Motor neuron (in vitro differentiated cells): ENCODE data around the gene TNIK. TPM values are rescaled to one million over a fixed set of nuclear protein-coding genes. Genes with fewer than 3 reads are reported as not detected.
A peak's percentile ranks its signal among the peaks of the same experiment; 100 is the strongest.

ENCODE experiments used
- ATAC-seq, 8 experiments: fragments of 200-7000 bp; cut with Tn5 transposase; replicated peaks in 6 of 8; 2 replicates each; pipeline ENCODE4 v1.8.0; 2021; ENCODE audit warnings: mild to moderate bottlenecking in 8 of 8, moderate library complexity in 8 of 8
- H3K27ac ChIP-seq, 2 donors: fragments of 250-450 bp; sonication (Bioruptor Pico); 2 replicates each; pipeline ENCODE4 v1.9.0; 2021; ENCODE audit warnings: antibody characterized with exemption in 2 of 2, mild to moderate bottlenecking in 2 of 2, moderate library complexity in 1 of 2
- H3K4me1 ChIP-seq, 2 donors: fragments of 250-450 bp; sonication (Bioruptor Pico); replicated peaks in 1 of 2; 2 replicates each; pipeline ENCODE4 v1.6.1; 2021; ENCODE audit warnings: antibody characterized with exemption in 2 of 2, mild to moderate bottlenecking in 2 of 2, moderate library complexity in 1 of 2
- H3K4me3 ChIP-seq, 5 donors: fragments of 250-450 bp; sonication (Bioruptor Pico); 2 replicates each; pipeline ENCODE4 v1.9.0; 2021; ENCODE audit warnings: antibody characterized with exemption in 5 of 5, mild to moderate bottlenecking in 5 of 5, moderate library complexity in 4 of 5
- WGBS, 10 experiments: fragments of 450-650 bp; shearing (Covaris generic); methylation state at CpG; one replicate each; pipeline ENCODE4 v1.0.0; 2022; 5-methylcytosine and 5-hydroxymethylcytosine counted together
- in situ Hi-C, 9 experiments: fragments of 400-800 bp; cut with MboI; loops; one replicate each; pipeline ENCODE4 v1.15.0; 2021; ENCODE audit warnings: low sequenced_read_pairs in 9 of 9, low pct_unique_long_range_greater_than_20kb in 2 of 9; ENCODE audit not compliant: unreplicated experiment in 9 of 9
- total RNA-seq, 8 experiments: library from RNA; unstranded; fragments of 300-600 nt; gene quantifications; 2 replicates each; pipeline versions ENCODE4 v1.2.3 to v1.2.4, GENCODE V29; 2022

Gene TNIK
- total RNA-seq, 8 experiments from 2014 or later = 0.87 to 76.5 (median 23.3) TPM

- H3K4me1 ChIP-seq = no peaks in the 10 kb centered on the region
- H3K27ac ChIP-seq = no peak overlapping the region
- no peak for ATAC-seq
- H3K4me3 ChIP-seq = no peak overlapping the region
- in situ Hi-C loops = loop anchor here in 5 of 9 experiments (25.0 kb wide), 1 partner anchor 375 kb away; no protein-coding TSS in a partner anchor
- 0 to 100% (median 70%) methylated on average over 1 to 3 of the region's 3 CpGs for WGBS, 10 experiments
Measured at GRCh38 chr3:171186817-171187500, 273.2 kb downstream of the TNIK start.

- H3K4me3 ChIP-seq = no peak overlapping the region
- no peaks in the 10 kb centered on the region for H3K4me1 ChIP-seq
- in situ Hi-C loops = loop anchor here in 5 of 9 experiments (25.0 kb wide), 1 partner anchor 376 kb away; no protein-coding TSS in a partner anchor
- no peak overlapping the region for H3K27ac ChIP-seq
- no peak for ATAC-seq
Measured at GRCh38 chr3:171186383-171186782, 273.8 kb downstream of the TNIK start.

DNA sequence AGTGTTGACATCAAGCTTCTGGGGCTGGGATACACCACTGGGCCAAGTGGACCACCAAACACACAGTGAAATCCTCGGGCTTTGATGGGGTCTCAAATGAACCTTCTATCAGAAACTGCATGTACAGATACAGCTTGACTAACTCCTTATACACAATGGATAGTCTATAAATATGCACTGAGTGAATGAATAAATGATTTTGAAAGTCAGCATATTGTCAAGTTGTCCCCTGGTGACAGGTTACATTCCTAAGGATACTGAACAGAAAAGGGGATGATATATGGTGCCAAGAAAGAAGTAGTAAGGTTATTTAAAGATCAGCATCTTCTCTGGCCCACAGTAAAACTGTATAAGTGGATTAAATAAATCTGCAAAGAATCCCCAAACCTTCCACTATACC lies 274.2 kb downstream of the TNIK start:
- WGBS, 10 experiments = 17 to 100% (median 78%) methylated on average over 1 of the region's 1 CpG; no CpG with 5 or more reads in 4 of the 10 experiments
- in situ Hi-C loops = loop anchor here in 5 of 9 experiments (25.0 kb wide), 1 partner anchor 376 kb away; no protein-coding TSS in a partner anchor
- no peak overlapping the region for H3K4me3 ChIP-seq
- ATAC-seq = no peak
- no peak overlapping the region for H3K27ac ChIP-seq
- H3K4me1 ChIP-seq = no peaks in the 10 kb centered on the region

GRCh38 chr3:171184372-171184771 lies 275.8 kb downstream of the TNIK start:
- Histone ChIP-seq H3K4me1 (no peaks in the 10 kb centered on the region), H3K27ac (no peak overlapping the region), H3K4me3 (no peak overlapping the region)
- in situ Hi-C loops = loop anchor here in 5 of 9 experiments (25.0 kb wide), 1 partner anchor 378 kb away; no protein-coding TSS in a partner anchor
- ATAC-seq = no peak
- WGBS, 10 experiments = 65 to 100% (median 86%) methylated on average over 2 to 6 of the region's 6 CpGs; no CpG with 5 or more reads in 2 of the 10 experiments

GRCh38 chr3:171183042-171183441 lies 277.2 kb downstream of the TNIK start:
- in situ Hi-C loops = loop anchor here in 5 of 9 experiments (25.0 kb wide), 1 partner anchor 379 kb away; no protein-coding TSS in a partner anchor
- 44 to 83% (median 71%) methylated on average over 2 to 4 of the region's 4 CpGs; no CpG with 5 or more reads in 4 of the 10 experiments for WGBS, 10 experiments
- Histone ChIP-seq H3K4me1 (no peaks in the 10 kb centered on the region), H3K4me3 (no peak overlapping the region), H3K27ac (no peak overlapping the region)
- peak in 3 of 8 experiments; percentile 38 to 79 (median 57) for ATAC-seq

GRCh38 chr3:171181907-171182690 lies 278.1 kb downstream of the TNIK start:
- peak in 4 of 8 experiments; percentile 22 to 85 (median 72) for ATAC-seq
- 17 to 100% (median 90%) methylated on average over 1 to 4 of the region's 4 CpGs; no CpG with 5 or more reads in 1 of the 10 experiments for WGBS, 10 experiments
- Histone ChIP-seq H3K4me1 (no peaks in the 10 kb centered on the region), H3K4me3 (no peak overlapping the region), H3K27ac (no peak overlapping the region)
- in situ Hi-C loops = loop anchor here in 5 of 9 experiments (25.0 kb wide), 1 partner anchor 380 kb away; no protein-coding TSS in a partner anchor

DNA sequence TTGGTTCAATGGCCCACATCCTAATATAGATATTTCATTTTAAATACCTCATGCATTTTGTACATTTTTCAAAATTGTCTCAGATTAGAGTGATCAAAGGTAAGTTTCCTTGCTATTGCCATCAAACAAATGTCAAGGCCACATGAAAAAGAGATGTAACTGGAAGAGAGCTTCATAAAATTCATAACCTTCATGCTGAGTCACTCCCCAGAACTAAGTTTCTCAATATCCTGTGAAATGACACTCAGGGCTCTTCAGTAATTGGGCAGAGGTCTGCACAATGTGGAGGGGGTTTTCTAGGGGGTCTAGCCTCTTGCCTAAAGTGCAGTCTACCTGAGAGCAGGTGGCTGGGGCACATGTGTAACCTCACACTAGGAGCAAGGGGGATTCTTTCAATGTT lies 281.5 kb downstream of the TNIK start:
- no peak overlapping the region for H3K4me3 ChIP-seq
- no peak overlapping the region for H3K27ac ChIP-seq
- in situ Hi-C loops = loop anchor here in 5 of 9 experiments (25.0 kb wide), 1 partner anchor 384 kb away; no protein-coding TSS in a partner anchor
- ATAC-seq = no peak
- H3K4me1 ChIP-seq = peaks cover 0 to 4% of the 10 kb centered on the region in 2 donors

DNA sequence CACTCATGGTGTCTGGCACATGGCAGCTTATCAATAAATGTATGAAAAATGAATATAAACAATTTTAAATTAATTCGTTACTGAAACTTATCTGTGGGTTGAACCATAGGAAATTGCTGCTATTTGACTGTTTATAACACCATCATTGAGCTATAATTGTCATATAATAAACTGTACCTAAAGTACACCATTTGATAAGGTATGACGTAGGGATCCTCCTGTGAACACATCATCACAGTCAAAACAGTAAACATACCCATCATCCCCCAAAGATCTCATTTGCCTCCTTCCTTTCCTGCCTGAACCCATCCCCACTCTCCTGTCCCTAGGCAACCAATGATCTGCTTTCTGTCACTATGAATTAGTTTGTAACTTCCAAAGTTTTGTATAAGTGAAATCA lies 282.7 kb downstream of the TNIK start:
- Histone ChIP-seq H3K27ac (no peak overlapping the region), H3K4me3 (no peak overlapping the region), H3K4me1 (peaks cover 0 to 8% of the 10 kb centered on the region in 2 donors)
- in situ Hi-C loops = loop anchor here in 5 of 9 experiments (25.0 kb wide), 1 partner anchor 385 kb away; no protein-coding TSS in a partner anchor
- 55 to 100% (median 83%) methylated on average over 1 to 2 of the region's 2 CpGs; no CpG with 5 or more reads in 1 of the 10 experiments for WGBS, 10 experiments
- no peak for ATAC-seq

- H3K4me3 ChIP-seq = no peak overlapping the region
- no peak for ATAC-seq
- WGBS, 10 experiments = 60 to 100% (median 93%) methylated on average over 1 to 3 of the region's 3 CpGs; no CpG with 5 or more reads in 1 of the 10 experiments
- H3K27ac ChIP-seq = no peak overlapping the region
- in situ Hi-C loops = loop anchor here in 5 of 9 experiments (25.0 kb wide), 1 partner anchor 385 kb away; no protein-coding TSS in a partner anchor
- peaks cover 0 to 8% of the 10 kb centered on the region in 2 donors for H3K4me1 ChIP-seq
Measured at GRCh38 chr3:171177056-171177455, 283.1 kb downstream of the TNIK start.

- ATAC-seq = no peak
- no peak overlapping the region for H3K27ac ChIP-seq
- in situ Hi-C loops = loop anchor here in 5 of 9 experiments (25.0 kb wide), 1 partner anchor 386 kb away; no protein-coding TSS in a partner anchor
Measured at GRCh38 chr3:171176244-171176933, 283.8 kb downstream of the TNIK start.

DNA sequence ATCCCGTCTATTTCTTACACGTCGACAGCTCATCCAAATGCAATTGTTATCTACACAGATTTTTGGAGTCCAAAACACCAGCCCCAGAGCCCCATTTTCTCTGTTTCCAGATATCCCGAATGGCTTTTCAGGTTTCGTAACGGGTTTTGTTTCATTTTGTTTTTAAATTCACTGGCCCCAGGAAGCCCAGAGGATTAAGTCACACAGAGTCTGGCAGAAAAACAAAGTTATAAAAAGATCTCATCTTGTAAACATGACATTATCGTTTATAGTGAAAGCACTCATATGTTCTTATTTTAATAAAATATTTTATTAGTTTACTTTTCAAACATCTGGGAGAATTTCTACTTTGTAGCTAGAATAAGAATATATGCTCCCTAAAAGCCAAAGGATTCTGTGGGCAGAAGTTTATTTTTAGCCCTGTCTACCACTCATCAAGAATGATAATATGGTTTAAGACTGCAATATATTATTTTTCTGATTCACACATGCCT lies 284.4 kb downstream of the TNIK start:
- Histone ChIP-seq H3K4me3 (no peak overlapping the region), H3K4me1 (peaks cover 0 to 8% of the 10 kb centered on the region in 2 donors), H3K27ac (no peak overlapping the region)
- in situ Hi-C loops = loop anchor here in 5 of 9 experiments (25.0 kb wide), 1 partner anchor 387 kb away; no protein-coding TSS in a partner anchor
- WGBS, 10 experiments = 11 to 93% (median 76%) methylated on average over 2 to 7 of the region's 7 CpGs
- ATAC-seq = no peak

More at GRCh38 chr3:171176244-171176933, 283.8 kb downstream of the TNIK start:
- WGBS, 10 experiments = 59 to 100% (median 82%) methylated on average over 1 to 5 of the region's 5 CpGs; no CpG with 5 or more reads in 2 of the 10 experiments
- H3K4me1 ChIP-seq = peaks cover 0 to 8% of the 10 kb centered on the region in 2 donors
- H3K4me3 ChIP-seq = no peak overlapping the region

DNA sequence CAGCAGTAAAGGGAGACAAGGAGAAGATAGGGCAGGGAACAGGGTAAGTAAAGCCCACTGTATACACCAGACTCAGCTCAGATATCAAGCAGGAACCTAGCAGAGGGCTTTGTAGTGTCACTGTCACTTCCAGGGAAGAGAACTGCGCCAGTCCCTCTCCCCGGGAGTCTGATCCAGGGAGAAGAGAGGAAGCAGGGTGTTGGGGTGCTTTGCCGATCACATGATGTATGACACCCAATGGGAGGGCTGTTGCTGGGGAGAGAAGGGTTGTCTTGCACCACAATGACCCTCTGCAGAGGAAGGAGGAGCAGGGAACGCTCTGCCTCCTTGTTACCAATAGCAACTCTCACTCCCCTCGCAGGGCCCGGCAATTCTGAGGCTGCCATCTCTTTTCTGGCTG lies 286.5 kb downstream of the TNIK start:
- 40 to 93% (median 76%) methylated on average over 1 to 5 of the region's 6 CpGs; no CpG with 5 or more reads in 7 of the 10 experiments for WGBS, 10 experiments

More for the DNA sequence above, 286.5 kb downstream of the TNIK start:
- peak in 5 of 8 experiments; percentile 52 to 99 (median 89) for ATAC-seq
- peaks cover 0 to 8% of the 10 kb centered on the region in 2 donors for H3K4me1 ChIP-seq
- no peak overlapping the region for H3K27ac ChIP-seq
- no peak overlapping the region for H3K4me3 ChIP-seq
- in situ Hi-C loops = loop anchor here in 3 of 9 experiments (25.0 kb wide), 2 partner anchors 111 to 211 kb away; no protein-coding TSS in a partner anchor
